ENCODE results near the gene SCGN. TPM values are rescaled to one million over a fixed set of nuclear protein-coding genes. Genes with fewer than 3 reads are reported as not detected.

The SCGN gene
- total RNA-seq, 1 donor from 2014 or later = not detected

GRCh38 chr6:25639653-25640052, 12.4 kb upstream of the SCGN start:
- no peaks in the 10 kb centered on the region for H3K9me3 ChIP-seq
- no peaks in the 10 kb centered on the region for H3K4me1 ChIP-seq
- TF ChIP-seq CTCF (IDR thresholded peaks at IDR 0.05) = no peak
- H3K4me3 ChIP-seq = no peak overlapping the region
- intact Hi-C loops (cut with DNase I) = no loop called here
- H3K27ac ChIP-seq = no peak overlapping the region
- H3K27me3 ChIP-seq = no peaks in the 10 kb centered on the region
- no peak for DNase-seq (ENCODE audit: low spot score in 2 of 2)
- H3K36me3 ChIP-seq = no peaks in the 10 kb centered on the region

GRCh38 chr6:25640446-25640845, 11.6 kb upstream of the SCGN start:
- no peak overlapping the region for H3K4me3 ChIP-seq
- no peak for TF ChIP-seq CTCF (IDR thresholded peaks at IDR 0.05)
- intact Hi-C loops (cut with DNase I) = no loop called here
- H3K27ac ChIP-seq = no peak overlapping the region
- no peaks in the 10 kb centered on the region for H3K36me3 ChIP-seq
- H3K4me1 ChIP-seq = no peaks in the 10 kb centered on the region
- H3K27me3 ChIP-seq = no peaks in the 10 kb centered on the region
- no peak for DNase-seq (ENCODE audit: low spot score in 2 of 2)
- H3K9me3 ChIP-seq = no peaks in the 10 kb centered on the region

- no peak for TF ChIP-seq CTCF (IDR thresholded peaks at IDR 0.05)
- no peak for DNase-seq (ENCODE audit: low spot score in 2 of 2)
- no peaks in the 10 kb centered on the region for H3K27me3 ChIP-seq
Measured at GRCh38 chr6:25640891-25641290, 11.1 kb upstream of the SCGN start.

GRCh38 chr6:25641377-25641776, 10.6 kb upstream of the SCGN start:
- no peak for TF ChIP-seq CTCF (IDR thresholded peaks at IDR 0.05)
- DNase-seq (ENCODE audit: low spot score in 2 of 2) = no peak
- Histone ChIP-seq H3K36me3 (no peaks in the 10 kb centered on the region), H3K27ac (no peak overlapping the region), H3K4me1 (no peaks in the 10 kb centered on the region), H3K27me3 (no peaks in the 10 kb centered on the region), H3K4me3 (no peak overlapping the region), H3K9me3 (no peaks in the 10 kb centered on the region)
- intact Hi-C loops (cut with DNase I) = no loop called here

More at GRCh38 chr6:25640891-25641290, 11.1 kb upstream of the SCGN start:
- Histone ChIP-seq H3K4me3 (no peak overlapping the region), H3K9me3 (no peaks in the 10 kb centered on the region), H3K27ac (no peak overlapping the region), H3K4me1 (no peaks in the 10 kb centered on the region), H3K36me3 (no peaks in the 10 kb centered on the region)
- intact Hi-C loops (cut with DNase I) = no loop called here

GRCh38 chr6:25641940-25642666, 9.9 kb upstream of the SCGN start:
- no peak overlapping the region for H3K4me3 ChIP-seq
- no peak for TF ChIP-seq CTCF (IDR thresholded peaks at IDR 0.05)
- intact Hi-C loops (cut with DNase I) = no loop called here
- no peaks in the 10 kb centered on the region for H3K4me1 ChIP-seq
- DNase-seq (ENCODE audit: low spot score in 2 of 2) = no peak
- H3K27me3 ChIP-seq = no peaks in the 10 kb centered on the region
- no peaks in the 10 kb centered on the region for H3K9me3 ChIP-seq
- H3K27ac ChIP-seq = no peak overlapping the region
- H3K36me3 ChIP-seq = no peaks in the 10 kb centered on the region
